ENCODE measurements around the gene FUT7.

Gene FUT7, protein sequence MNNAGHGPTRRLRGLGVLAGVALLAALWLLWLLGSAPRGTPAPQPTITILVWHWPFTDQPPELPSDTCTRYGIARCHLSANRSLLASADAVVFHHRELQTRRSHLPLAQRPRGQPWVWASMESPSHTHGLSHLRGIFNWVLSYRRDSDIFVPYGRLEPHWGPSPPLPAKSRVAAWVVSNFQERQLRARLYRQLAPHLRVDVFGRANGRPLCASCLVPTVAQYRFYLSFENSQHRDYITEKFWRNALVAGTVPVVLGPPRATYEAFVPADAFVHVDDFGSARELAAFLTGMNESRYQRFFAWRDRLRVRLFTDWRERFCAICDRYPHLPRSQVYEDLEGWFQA

GRCh38 chr9:137031904-137032640 lies at the start of gene FUT7:
Gene FUT7 (minus strand): TSS chr9:137032088. CDS start chr9:137031991, 97 bp downstream.
- no peak for DNase-seq (ENCODE audit: low read depth in 2 of 2)

- no peak for DNase-seq (ENCODE audit: low read depth in 2 of 2)
Measured at GRCh38 chr9:137080260-137081122, 48.6 kb upstream of the FUT7 start.

- DNase-seq (ENCODE audit: low read depth in 2 of 2), result no peak
Measured at GRCh38 chr9:137079401-137079787, 47.5 kb upstream of the FUT7 start.

DNA sequence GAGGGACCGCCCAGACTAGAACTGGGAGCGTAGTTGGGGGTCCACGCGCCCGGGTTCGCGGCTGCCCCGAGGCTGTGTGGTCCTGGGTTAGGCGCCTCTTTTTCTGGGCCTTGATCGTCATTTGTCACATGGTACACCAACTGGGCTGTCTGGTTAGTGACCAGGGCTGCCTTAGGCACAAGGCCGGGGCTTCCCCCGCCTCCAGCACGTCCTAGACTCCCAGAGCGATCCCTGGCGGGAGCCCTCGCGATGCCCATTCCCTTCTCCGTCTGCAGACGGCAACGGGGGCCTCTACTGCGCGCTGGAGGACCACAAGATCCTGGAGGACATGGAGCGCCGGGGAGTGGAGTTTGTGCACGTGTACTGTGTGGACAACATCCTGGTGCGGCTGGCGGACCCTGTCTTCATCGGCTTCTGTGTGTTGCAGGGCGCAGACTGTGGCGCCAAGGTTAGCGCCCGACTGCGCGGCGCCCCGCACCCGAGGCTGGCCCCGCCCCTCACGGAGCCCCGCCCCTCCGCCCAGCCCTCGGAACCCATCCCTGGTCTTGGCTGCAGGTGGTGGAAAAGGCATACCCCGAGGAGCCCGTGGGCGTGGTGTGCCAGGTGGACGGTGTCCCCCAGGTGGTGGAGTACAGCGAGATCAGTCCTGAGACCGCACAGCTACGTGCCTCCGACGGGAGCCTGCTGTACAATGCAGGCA lies 47.0 kb upstream of the FUT7 start:
- no peak for DNase-seq (ENCODE audit: low read depth in 2 of 2)

GRCh38 chr9:137077758-137078693 lies 46.1 kb upstream of the FUT7 start:
- DNase-seq (ENCODE audit: low read depth in 2 of 2), result peak; percentile 24 to 49

DNA sequence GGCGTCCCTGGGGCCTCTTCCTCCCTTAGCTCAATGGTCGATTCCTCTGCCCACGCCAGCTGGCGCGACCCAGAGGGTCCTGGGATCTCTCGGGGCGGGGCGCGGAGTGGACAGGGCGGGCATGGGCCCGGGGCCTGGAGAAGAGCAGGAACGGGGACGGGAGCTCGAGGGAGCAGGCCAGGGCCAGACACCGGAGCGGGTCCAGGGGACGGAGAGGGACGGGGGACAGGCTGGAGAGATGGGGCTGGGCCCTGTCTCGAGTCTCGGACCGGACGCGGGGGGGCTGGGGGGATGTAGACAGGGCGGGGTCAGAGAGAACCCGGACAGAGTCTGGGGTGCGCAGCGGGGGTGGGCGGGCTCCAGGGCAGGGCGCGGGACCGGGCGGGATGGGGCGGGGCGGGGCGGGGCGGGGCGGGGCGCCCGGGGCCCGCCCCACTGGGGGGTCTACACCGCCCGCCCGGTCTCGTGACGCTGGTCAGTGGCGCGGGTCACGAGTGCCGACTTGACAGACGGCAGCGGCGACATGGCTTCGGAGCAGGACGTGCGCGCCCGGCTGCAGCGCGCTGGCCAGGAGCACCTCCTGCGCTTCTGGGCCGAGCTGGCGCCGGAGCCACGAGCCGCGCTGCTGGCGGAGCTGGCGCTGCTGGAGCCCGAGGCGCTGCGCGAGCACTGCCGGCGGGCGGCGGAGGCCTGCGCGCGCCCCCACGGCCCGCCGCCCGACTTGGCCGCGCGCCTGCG lies 45.3 kb upstream of the FUT7 start, which contains the start of gene UAP1L1:
Gene UAP1L1, plus strand, starts transcription at position 508 of the 738 bp plus-strand sequence. Its CDS starts 16 bp downstream, at position 524.
- DNase-seq (ENCODE audit: low read depth in 2 of 2), result peak in 1 of 2 donors; percentile 48

- DNase-seq (ENCODE audit: low read depth in 2 of 2), result no peak
Measured at GRCh38 chr9:137076636-137077009, 44.7 kb upstream of the FUT7 start.

DNA sequence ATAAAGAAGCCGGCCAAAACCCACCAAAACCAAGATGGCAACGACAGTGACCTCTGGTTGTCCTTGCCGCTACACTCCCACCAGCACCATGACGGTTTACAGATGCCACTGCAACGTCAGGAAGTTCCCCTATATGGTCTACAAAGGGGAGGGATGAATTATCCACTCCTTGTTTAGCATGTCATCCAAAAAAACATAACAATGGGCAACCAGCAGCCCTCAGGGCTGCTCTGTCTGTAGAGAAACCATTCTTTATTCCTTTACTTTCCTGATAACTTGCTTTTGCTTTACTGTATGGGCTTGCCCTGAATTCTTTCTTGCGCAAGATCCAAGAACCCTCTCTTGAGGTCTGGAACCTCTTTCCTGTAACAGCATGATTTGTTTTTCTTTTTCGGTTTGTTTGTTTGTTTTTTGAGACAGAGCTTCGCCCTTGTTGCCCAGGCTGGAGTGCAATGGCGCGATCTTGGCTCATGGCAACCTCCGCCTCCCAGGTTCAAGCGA lies 43.4 kb upstream of the FUT7 start:
- DNase-seq (ENCODE audit: low read depth in 2 of 2), result no peak

DNA sequence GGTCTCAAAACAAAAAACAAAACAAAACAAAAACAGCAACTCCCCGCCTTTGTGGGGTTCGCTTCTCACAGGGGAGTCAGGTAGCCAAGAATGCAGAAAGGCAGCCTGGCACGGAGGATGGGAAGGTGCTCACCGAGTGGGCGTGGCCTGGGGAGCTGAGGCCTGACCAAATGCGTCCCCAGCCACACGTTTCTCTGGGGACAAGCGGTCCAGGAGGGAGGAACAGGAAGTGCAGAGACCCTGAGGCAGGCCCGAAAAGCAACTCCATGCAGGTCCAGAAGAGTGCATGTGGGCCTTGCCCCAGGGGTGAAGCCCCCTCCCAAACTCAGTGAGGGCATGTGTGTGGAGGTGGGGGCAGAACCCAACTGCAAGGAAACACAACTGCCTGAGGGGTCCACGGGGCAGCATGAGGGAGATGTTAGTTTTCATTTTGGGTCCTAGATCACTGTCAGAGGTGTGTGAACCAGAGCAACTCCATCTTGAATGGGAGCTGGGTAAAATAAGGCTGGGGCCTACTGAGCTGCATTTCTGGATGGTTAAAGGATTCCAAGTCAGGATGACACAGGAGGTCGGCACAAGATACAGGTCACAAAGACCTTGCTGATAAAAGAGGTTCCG lies 42.9 kb upstream of the FUT7 start:
- no peak for DNase-seq (ENCODE audit: low read depth in 2 of 2)

- DNase-seq (ENCODE audit: low read depth in 2 of 2), result no peak
Measured at GRCh38 chr9:137073992-137074399, 42.1 kb upstream of the FUT7 start.

GRCh38 chr9:137071282-137071681 lies 39.4 kb upstream of the FUT7 start:
- DNase-seq (ENCODE audit: low read depth in 2 of 2), result no peak

DNA sequence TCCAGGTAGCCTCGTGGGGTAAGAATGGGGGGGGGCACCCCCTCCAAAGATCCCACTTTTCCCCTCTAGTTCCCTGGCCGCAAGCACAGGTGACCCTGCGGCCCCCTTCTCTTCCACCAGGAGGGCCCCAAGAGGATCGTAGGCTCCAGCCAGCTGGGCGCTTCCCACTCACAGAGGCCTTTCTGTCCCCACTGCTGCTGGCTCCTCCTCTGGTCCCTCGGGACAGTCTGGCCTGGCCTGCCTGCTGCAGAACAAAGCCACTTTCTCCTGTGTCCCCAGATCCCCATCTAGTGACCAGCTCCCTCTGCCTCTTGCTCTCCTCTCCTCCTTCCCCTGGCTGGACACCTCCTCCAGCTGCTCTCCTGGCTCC lies 39.0 kb upstream of the FUT7 start:
- DNase-seq (ENCODE audit: low read depth in 2 of 2), result no peak

DNA sequence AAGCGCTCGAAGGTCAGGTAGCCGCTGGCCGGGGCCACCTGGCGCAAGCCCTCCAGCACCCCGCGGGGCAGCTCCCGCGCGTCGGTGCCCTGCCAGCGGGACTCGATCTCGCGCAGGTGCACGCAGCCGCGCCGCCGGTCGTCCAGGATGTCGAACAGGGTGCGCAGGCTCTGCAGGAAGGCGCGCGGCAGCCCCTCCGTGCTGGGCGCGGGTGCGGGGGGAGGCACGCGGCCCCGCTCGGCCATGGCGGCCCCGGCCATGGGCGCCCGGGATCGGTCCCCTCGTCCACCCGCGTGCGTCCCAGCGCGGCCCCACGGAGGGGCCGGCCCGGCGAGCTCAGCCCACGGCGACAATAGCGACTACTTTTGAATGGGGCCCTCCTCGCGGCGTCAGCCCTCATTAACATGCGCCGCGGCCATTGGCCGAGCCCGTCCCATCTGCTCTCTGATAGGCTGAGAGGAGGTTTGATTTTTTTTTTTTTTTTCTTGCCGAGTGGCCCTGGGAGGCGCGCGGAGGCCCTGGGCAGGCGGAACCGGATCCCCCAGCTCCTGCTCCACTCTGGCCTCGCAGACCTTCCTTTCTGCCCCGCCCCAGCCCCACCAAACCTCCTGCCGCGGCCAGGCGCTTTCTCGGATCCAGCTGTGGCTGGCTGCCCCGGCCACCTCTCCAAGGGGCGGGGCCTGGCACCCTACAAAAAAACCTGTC lies 38.5 kb upstream of the FUT7 start, which contains the start of gene SAPCD2:
Gene SAPCD2, minus strand, starts transcription at position 357 of the 705 bp plus-strand sequence. Its CDS starts 97 bp downstream, at position 260.
- peak; percentile 74 to 80 for DNase-seq (ENCODE audit: low read depth in 2 of 2)

- DNase-seq (ENCODE audit: low read depth in 2 of 2), result no peak
Measured at GRCh38 chr9:137069508-137070091, 37.7 kb upstream of the FUT7 start.

DNA sequence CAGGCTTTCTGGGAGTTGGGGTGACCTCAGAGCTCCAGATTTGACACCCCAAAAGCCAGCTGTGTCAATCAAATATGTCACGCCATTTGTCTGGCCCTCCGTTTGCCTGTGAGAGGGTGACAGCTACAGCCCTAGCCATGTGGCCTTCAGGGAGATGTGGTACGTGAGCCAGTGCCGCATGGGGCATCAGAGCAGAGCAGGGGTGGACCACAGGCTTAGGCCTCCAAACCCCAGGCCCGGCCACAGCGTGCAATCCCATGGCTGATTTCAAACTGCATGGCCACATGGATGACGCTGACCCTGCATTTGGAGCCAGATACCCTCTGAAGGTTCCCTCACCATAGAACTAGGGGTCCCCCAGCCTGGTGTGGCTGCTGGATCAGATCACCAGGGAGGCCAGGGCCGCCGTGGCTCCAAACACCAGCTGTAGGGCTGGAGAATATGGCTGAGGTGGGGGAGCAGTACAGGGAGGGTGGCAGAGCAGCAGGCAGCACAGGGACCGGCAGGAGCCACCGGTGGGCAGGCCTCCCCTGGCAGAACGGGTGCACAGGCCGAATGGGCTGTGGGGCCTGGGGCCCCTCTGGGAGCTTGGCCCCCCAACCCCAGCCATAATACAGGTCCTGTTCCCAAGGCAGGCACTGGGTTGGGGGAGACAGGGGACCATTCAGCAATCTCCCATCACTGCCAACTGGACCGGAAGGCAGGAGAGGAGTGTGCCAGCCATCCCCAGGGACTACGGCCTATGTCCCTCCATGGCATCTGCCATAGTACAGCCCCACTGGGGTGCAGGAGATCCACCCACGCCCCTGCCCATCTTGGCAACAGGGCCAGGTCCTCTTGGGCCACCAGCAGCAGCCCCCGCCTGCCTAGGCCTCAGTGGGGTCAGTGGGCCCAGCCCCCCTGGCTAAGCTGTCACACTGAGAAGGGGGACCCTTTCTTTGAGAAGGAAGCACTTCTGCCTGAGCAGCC lies 36.9 kb upstream of the FUT7 start:
- no peak for DNase-seq (ENCODE audit: low read depth in 2 of 2)

DNA sequence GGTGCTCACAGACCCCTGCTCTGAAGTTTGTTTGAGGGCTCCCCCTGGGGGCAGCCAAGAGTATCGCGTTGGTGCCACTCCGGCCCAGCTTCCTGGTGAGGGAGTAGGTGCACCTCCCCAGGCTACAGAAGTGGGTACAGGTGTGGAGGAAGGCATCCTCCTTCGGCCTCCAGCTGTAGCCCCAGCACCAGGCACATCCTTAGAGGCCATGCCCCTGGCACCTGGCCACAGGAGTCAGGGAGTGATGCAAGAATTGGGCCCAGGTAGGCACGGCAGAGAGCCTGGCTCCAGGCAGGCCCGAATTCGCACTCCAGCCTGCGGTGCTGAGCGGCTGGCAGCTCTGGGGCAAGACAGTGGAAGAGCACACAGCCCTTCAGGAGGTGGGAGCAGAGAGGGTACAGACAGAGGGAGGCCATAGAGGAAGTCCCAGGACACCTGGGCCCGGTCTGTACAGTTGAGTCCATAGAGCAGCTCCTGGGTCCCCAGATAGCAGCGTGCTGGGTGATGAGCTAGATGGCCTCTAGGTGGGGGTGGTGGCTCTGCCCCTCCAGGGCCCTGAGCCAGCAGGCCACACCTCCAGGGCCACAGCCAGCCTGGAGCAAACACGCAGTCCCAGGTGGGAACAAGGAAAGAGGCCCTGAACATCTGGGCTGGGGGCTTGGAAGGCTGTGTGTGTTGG lies 36.1 kb upstream of the FUT7 start:
- DNase-seq (ENCODE audit: low read depth in 2 of 2), result peak; percentile 76 to 79
